HCT116 (cell line): ENCODE measurements around the gene SRSF7. TPM values are rescaled to one million over a fixed set of nuclear protein-coding genes. Genes with fewer than 3 reads are reported as not detected.

Source experiments
- ATAC-seq: fragments of 200-7000 bp; cut with Tn5 transposase; 2 replicates; pipeline ENCODE4 v1.9.1; 2020; ENCODE audit warnings: mild to moderate bottlenecking, moderate library complexity
- BruUV-seq: library from RNA; stranded (reverse); fragments of 400-500 nt; replicated peaks from 2 replicates; lab custom pipeline; 2021; lab: Mats Ljungman, UMichigan
- CTCF ChIA-PET: fragments of 300-600 bp; sonication (Branson Sonifier 250); formaldehyde crosslinking; loops from one replicate; lab custom pipeline; 2021; ENCODE audit warnings: antibody characterized with exemption; lab: Charles Lee
- POLR2A ChIA-PET: fragments of 300-600, 350-600 bp; sonication (Branson Sonifier 250); formaldehyde crosslinking; loops from one replicate; lab custom pipeline; 2021; ENCODE audit warnings: antibody characterized with exemption; lab: Charles Lee
- RAD21 ChIA-PET, 2 experiments: fragments of 300-600 bp; sonication (Branson Sonifier 250); formaldehyde crosslinking; loops; one replicate each; lab custom pipeline; 2023; ENCODE audit warnings: low total read pairs in 2 of 2; ENCODE audit not compliant: uncharacterized antibody in 2 of 2, unreplicated experiment in 2 of 2, low non-redundant PET in 1 of 2; lab: Charles Lee
- DNase-seq: peaks from one replicate; pipeline ENCODE4 v3.0.0-alpha.2; 2010; ENCODE audit warnings: low read depth, low spot score
- H2AFZ ChIP-seq: fragments of 200-600 bp; shearing (Covaris generic), sonication (generic); 2 replicates; pipeline ENCODE4 v1.6.1; 2017; ENCODE audit warnings: low read depth, mixed run types, mixed read lengths, antibody characterized with exemption, low read length; ENCODE audit not compliant: poor library complexity, severe bottlenecking
- H3K27ac ChIP-seq: 2 replicates; pipeline ENCODE4 v1.5.1; 2012; ENCODE audit warnings: low read depth, low read length
- H3K27me3 ChIP-seq: fragments of 200-600 bp; sonication (generic); 2 replicates; pipeline ENCODE4 v1.6.1; 2016; ENCODE audit warnings: mixed run types, low read length, mixed read lengths; ENCODE audit not compliant: insufficient read depth
- H3K36me3 ChIP-seq, 2 experiments: fragments of 200-500 bp in 1 of 2; fragments of 200-600 bp in 1 of 2; sonication (Bioruptor generic) in 1 of 2; sonication (generic) in 1 of 2; 2 replicates each; pipeline versions ENCODE4 v1.5.1 to v1.6.1; 2014 to 2016; ENCODE audit warnings: low read length in 2 of 2, inconsistent platforms in 1 of 2, mixed read lengths in 1 of 2, mixed run types in 1 of 2; ENCODE audit not compliant: insufficient read depth in 2 of 2, control insufficient read depth in 1 of 2
- H3K4me1 ChIP-seq, 2 experiments: fragments of 200-600 bp in 1 of 2; sonication (generic) in 1 of 2; 2 replicates each; pipeline versions ENCODE4 v1.5.1 to v1.6.1; 2012 to 2017; ENCODE audit warnings: low read length in 2 of 2, inconsistent platforms in 1 of 2, mild to moderate bottlenecking in 1 of 2, mixed read lengths in 1 of 2, mixed run types in 1 of 2, moderate library complexity in 1 of 2; ENCODE audit not compliant: insufficient read depth in 2 of 2, control insufficient read depth in 1 of 2
- H3K4me2 ChIP-seq: fragments of 200-600 bp; sonication (generic); 2 replicates; pipeline ENCODE4 v1.6.1; 2017; ENCODE audit warnings: mixed run types, low read length, mixed read lengths
- H3K4me3 ChIP-seq, 2 experiments: fragments of 200-600 bp in 1 of 2; sonication (generic) in 1 of 2; replicated peaks in 1 of 2; 2 replicates each; pipeline ENCODE4 v1.5.1; 2011 to 2016; ENCODE audit warnings: low read length in 2 of 2, control low read depth in 1 of 2, low read depth in 1 of 2, mild to moderate bottlenecking in 1 of 2, mixed read lengths in 1 of 2, mixed run types in 1 of 2
- H3K79me2 ChIP-seq: fragments of 200-600 bp; sonication (generic); 2 replicates; pipeline ENCODE4 v1.6.1; 2017; ENCODE audit warnings: mild to moderate bottlenecking, mixed run types, low read length, moderate library complexity, mixed read lengths; ENCODE audit not compliant: insufficient read depth
- H3K9ac ChIP-seq: fragments of 200-600 bp; sonication (generic); 2 replicates; pipeline ENCODE4 v1.6.1; 2016; ENCODE audit warnings: low read length, mixed read lengths
- H3K9me2 ChIP-seq: fragments of 200-600 bp; sonication (generic), shearing (Covaris generic); 2 replicates; pipeline ENCODE4 v1.6.1; 2017; ENCODE audit warnings: mixed run types, mild to moderate bottlenecking, moderate library complexity; ENCODE audit not compliant: insufficient read depth
- H3K9me3 ChIP-seq, 2 experiments: fragments of 200-500 bp in 1 of 2; fragments of 200-600 bp in 1 of 2; sonication (Bioruptor generic) in 1 of 2; sonication (generic) in 1 of 2; 2 replicates each; pipeline ENCODE4 v1.6.1; 2014 to 2017; ENCODE audit warnings: low read length in 2 of 2, mixed read lengths in 2 of 2, inconsistent platforms in 1 of 2, low read depth in 1 of 2, mild to moderate bottlenecking in 1 of 2, mixed run types in 1 of 2, moderate library complexity in 1 of 2; ENCODE audit not compliant: control insufficient read depth in 1 of 2, insufficient read depth in 1 of 2
- H4K20me1 ChIP-seq: fragments of 200-600 bp; sonication (generic), shearing (Covaris generic); 2 replicates; pipeline ENCODE4 v1.6.1; 2017; ENCODE audit warnings: mixed run types, mild to moderate bottlenecking, moderate library complexity; ENCODE audit not compliant: insufficient read depth
- CEBPB ChIP-seq: IDR thresholded peaks from 2 replicates; pipeline ENCODE4 v1.6.1; 2012; ENCODE audit warnings: low read depth
- ELF1 ChIP-seq: IDR thresholded peaks from 2 replicates; pipeline ENCODE4 v1.6.1; 2012; ENCODE audit warnings: low read depth, borderline replicate concordance
- JUND ChIP-seq: IDR thresholded peaks from 2 replicates; pipeline ENCODE4 v1.6.1; 2012
- POLR2AphosphoS5 ChIP-seq: IDR thresholded peaks from 2 replicates; pipeline ENCODE4 v1.6.1; 2011; ENCODE audit warnings: mild to moderate bottlenecking, low read depth, low read length, moderate library complexity
- YY1 ChIP-seq: IDR thresholded peaks from 2 replicates; pipeline ENCODE4 v1.6.1; 2011; ENCODE audit warnings: low read length, low read depth, moderate library complexity, mild to moderate bottlenecking; ENCODE audit not compliant: insufficient replicate concordance; ENCODE audit errors: extremely low read depth
- ZFX ChIP-seq: fragments of 450-650 bp; IDR thresholded peaks from 2 replicates; pipeline ENCODE4 v1.6.1; 2017
- intact Hi-C: fragments of 100-400 bp; cut with micrococcal nuclease; formaldehyde crosslinking; loops from 2 replicates; pipeline ENCODE4 v1.10.0; 2022
- total RNA-seq: library from RNA; stranded (reverse); gene quantifications from one replicate; pipeline ENCODE4 v1.2.1, GENCODE V29; 2021; ENCODE audit not compliant: unreplicated experiment

The SRSF7 gene
- total RNA-seq, 1 experiment from 2014 or later, result 215 TPM

DNA sequence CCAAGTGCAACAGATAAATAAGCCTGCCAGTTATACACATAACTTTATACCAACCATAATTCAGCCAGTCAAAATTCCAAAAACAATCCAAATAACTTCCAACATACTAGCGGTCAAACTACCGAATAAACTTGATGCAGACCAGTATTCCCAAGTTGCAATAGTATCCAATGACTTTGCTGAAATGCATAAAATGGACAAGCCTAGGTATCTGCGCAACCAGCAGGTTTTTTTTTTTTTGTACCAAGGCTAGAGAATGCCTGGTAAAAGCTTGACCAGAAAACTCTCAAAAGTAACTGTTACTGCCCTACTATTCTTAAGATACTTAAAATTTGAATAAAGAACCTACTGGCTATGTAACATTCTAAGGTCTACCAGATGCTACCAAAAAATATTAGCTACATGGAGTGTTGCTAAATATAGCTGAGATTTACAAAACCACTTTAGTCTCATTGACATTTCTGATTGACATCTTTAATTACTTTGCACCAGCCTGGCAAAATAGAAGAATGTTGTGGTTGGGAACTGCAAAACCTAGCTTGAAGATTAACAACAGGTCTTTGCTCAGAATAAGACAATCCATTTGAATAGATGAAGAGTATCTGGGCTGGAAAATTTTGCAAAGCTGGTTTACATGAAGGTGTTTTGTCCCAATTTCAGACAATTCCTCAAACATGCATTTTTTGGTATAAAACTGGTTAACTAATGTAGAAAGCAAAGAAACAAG lies 7.3 kb downstream of the SRSF7 start:
- DNase-seq, result no peak
- Histone ChIP-seq H3K27ac (no peak overlapping the region), H3K4me3 (no peak overlapping the region), H4K20me1 (peaks cover 66% of the 10 kb centered on the region; the same call in 1 of the 2 replicates), H3K9me3 (no peaks in the 10 kb centered on the region), H2AFZ (no peak overlapping the region), H3K36me3 (peaks cover 58 to 68% of the 10 kb centered on the region in 2 experiments), H3K27me3 (no peaks in the 10 kb centered on the region), H3K4me2 (no peak overlapping the region), H3K9ac (no peak overlapping the region), H3K4me1 (no peaks in the 10 kb centered on the region), H3K79me2 (peaks cover 97% of the 10 kb centered on the region), H3K9me2 (no peaks in the 10 kb centered on the region)
- intact Hi-C loops, result loop anchor here (5.0 kb wide), 3 partner anchors 162 to 427 kb away; no protein-coding TSS in a partner anchor
- CTCF ChIA-PET, result interaction anchor here (1.2 kb wide), 1 partner anchor 668 kb away, joined by 3 read pairs; the partner anchor contains the start of gene CYP1B1
- no TSS peak for BruUV-seq
- RAD21 ChIA-PET, result interaction anchor here in 1 of 2 experiments (1.3 kb wide), 1 partner anchor 10 kb away, joined by 5 read pairs; no protein-coding TSS in a partner anchor
- ATAC-seq, result no peak
- TF ChIP-seq POLR2AphosphoS5 (peak; percentile 28; the same call in 1 of the 2 replicates), JUND (0 out of 2 replicates have a peak, but pooled peaks have one; percentile 8), YY1 (no peak), CEBPB (no peak)
- POLR2A ChIA-PET, result interaction anchor here (0.7 to 3.9 kb wide), 3 partner anchors 7 to 175 kb away, joined by 3 to 21 read pairs (median 3); partner anchors contain the start of gene SRSF7

DNA sequence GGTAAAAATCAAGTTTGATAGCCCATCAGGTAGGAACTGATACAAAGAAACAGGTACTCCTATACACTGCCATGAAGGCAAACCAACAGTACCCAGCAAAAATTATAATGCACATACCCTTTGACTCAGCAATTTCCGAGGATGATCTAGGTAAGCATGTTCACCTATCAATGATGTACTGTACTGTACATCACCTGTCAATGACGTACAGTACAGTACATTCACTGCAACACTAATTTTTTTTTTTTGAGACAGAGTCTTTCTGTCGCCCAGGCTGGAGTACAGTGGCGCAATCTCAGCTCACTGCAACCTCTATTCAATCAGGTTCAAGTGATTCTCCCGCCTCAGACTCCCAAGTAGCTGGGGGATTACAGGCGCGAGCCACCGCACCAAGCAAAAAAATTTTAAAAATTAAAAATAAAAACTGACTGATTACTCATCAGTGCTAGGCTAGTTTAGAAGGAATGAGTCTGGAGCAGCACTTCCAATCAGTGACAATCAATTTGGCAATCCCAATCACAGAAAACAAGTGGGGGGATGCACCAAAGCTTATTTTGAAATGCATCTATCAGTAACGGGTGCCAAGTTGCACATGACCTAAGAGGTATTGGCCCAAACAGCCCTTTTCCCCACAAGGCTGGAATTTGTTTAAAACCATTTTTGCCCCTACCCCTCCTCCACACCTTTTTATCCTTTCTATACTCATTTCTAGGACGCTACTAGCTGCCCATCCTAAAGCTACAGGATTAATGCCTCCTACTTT lies 8.2 kb downstream of the SRSF7 start:
- H3K9me3 ChIP-seq, result no peaks in the 10 kb centered on the region
- H2AFZ ChIP-seq, result no peak overlapping the region
- peaks cover 94% of the 10 kb centered on the region for H3K79me2 ChIP-seq
- no peaks in the 10 kb centered on the region for H3K9me2 ChIP-seq
- H3K9ac ChIP-seq, result no peak overlapping the region
- H3K4me3 ChIP-seq, result no peak overlapping the region
- H3K4me2 ChIP-seq, result no peak overlapping the region
- peaks cover 49 to 66% of the 10 kb centered on the region in 2 experiments for H3K36me3 ChIP-seq
- intact Hi-C loops, result loop anchor here (5.0 kb wide), 3 partner anchors 161 to 426 kb away; no protein-coding TSS in a partner anchor
- ATAC-seq, result peak; percentile 33; the same call in 1 of the 2 replicates
- CTCF ChIA-PET, result no interaction called here
- TF ChIP-seq POLR2AphosphoS5, result peak; percentile 16; the same call in 1 of the 2 replicates
- TF ChIP-seq ZFX, result no peak
- no peak for TF ChIP-seq ELF1
- POLR2A ChIA-PET, result interaction anchor here (0.7 to 3.9 kb wide), 3 partner anchors 8 to 174 kb away, joined by 3 to 21 read pairs (median 3); partner anchors contain the start of gene SRSF7
- no TSS peak for BruUV-seq
- no peaks in the 10 kb centered on the region for H3K4me1 ChIP-seq
- no peak for DNase-seq
- RAD21 ChIA-PET, result interaction anchor here in 1 of 2 experiments (1.3 kb wide), 1 partner anchor 9 kb away, joined by 5 read pairs; no protein-coding TSS in a partner anchor
- no peak overlapping the region for H3K27ac ChIP-seq
- no peaks in the 10 kb centered on the region for H3K27me3 ChIP-seq
- peaks cover 58% of the 10 kb centered on the region; the same call in 1 of the 2 replicates for H4K20me1 ChIP-seq
